GM19372 (cell line): Measurements from ENCODE around the gene SRCAP.

Source experiments
- ATAC-seq: cut with Tn5 transposase; IDR thresholded peaks from one replicate; pipeline ENCODE4 v1.9.1; 2021; ENCODE audit warnings: mild to moderate bottlenecking, low read depth, moderate library complexity; ENCODE audit not compliant: unreplicated experiment

Gene SRCAP

GRCh38 chr16:30786936-30787612 is 88.1 kb downstream of the SRCAP start, which contains the start of gene ZNF629:
Gene ZNF629, minus strand, starts transcription at chr16:30787205. Its CDS starts 2,723 bp downstream, at chr16:30784482.
- ATAC-seq = no peak

- ATAC-seq = no peak
Measured at GRCh38 chr16:30787613-30788378, 88.8 kb downstream of the SRCAP start.
